Measurements from ENCODE around the gene SOX9.
"Not testable (repeated sequence)": the region's sequence is repeated elsewhere in the genome, so short reads cannot be mapped to it uniquely, and the experiment has no call there.

Gene SOX9

GRCh38 chr17:72111336-72111923 lies 9.4 kb upstream of the SOX9 start:
- peak; percentile 36 for DNase-seq

GRCh38 chr17:72111926-72112325 lies 8.9 kb upstream of the SOX9 start:
- not testable (repeated sequence) for DNase-seq

- DNase-seq = no peak
These were observed 7.1 kb upstream of the SOX9 start for GRCh38 chr17:72113751-72114150.

GRCh38 chr17:72115781-72116525 lies 4.9 kb upstream of the SOX9 start:
- peak; percentile 75 for DNase-seq

GRCh38 chr17:72116661-72117521 lies 3.9 kb upstream of the SOX9 start:
- DNase-seq = peak; percentile 72

- DNase-seq = peak; percentile 74
These were observed 3.1 kb upstream of the SOX9 start for GRCh38 chr17:72117535-72118334.

GRCh38 chr17:72118335-72119076 lies 2.3 kb upstream of the SOX9 start:
- peak; percentile 97 for DNase-seq

- DNase-seq = peak; percentile 69
These were observed 1.5 kb upstream of the SOX9 start for GRCh38 chr17:72119077-72119872.

- DNase-seq = peak; percentile 91
These were observed 763 bp upstream of the SOX9 start for GRCh38 chr17:72119873-72120641.

- DNase-seq = peak; percentile 78
These were observed 567 bp downstream of the SOX9 start for GRCh38 chr17:72121164-72122009.

- no peak for DNase-seq
These were observed 1.4 kb downstream of the SOX9 start for GRCh38 chr17:72122010-72122764.

GRCh38 chr17:72122765-72123529 lies 2.1 kb downstream of the SOX9 start:
- DNase-seq = peak; percentile 78

GRCh38 chr17:72123530-72124437 lies 3.0 kb downstream of the SOX9 start:
- peak; percentile 66 for DNase-seq

GRCh38 chr17:72124438-72124775 lies 3.6 kb downstream of the SOX9 start:
- no peak for DNase-seq

- DNase-seq = peak; percentile 51
These were observed 4.4 kb downstream of the SOX9 start for GRCh38 chr17:72125226-72125651.

GRCh38 chr17:72125742-72126141 lies 4.9 kb downstream of the SOX9 start:
- DNase-seq = peak; percentile 18

Measured in eye (tissue), 1 donor.